Neural progenitor cell (in vitro differentiated cells): Measurements from ENCODE around the gene FBRSL1.

Experiments
- CTCF ChIP-seq: fragments of 200-600 bp; sonication (generic); IDR thresholded peaks from 2 replicates; pipeline ENCODE4 v1.5.1; 2017; ENCODE audit warnings: antibody characterized with exemption, mild to moderate bottlenecking
- EZH2 ChIP-seq: fragments of 200-600 bp; sonication (generic); IDR thresholded peaks from 2 replicates; pipeline ENCODE4 v1.6.1; 2017; ENCODE audit warnings: antibody characterized with exemption, mild to moderate bottlenecking, moderate library complexity

GRCh38 chr12:132508860-132509732 is 19.1 kb downstream of the FBRSL1 start:
- no peak for TF ChIP-seq EZH2
- no peak for TF ChIP-seq CTCF
